ENCODE data around the gene FCHO1.

DNA sequence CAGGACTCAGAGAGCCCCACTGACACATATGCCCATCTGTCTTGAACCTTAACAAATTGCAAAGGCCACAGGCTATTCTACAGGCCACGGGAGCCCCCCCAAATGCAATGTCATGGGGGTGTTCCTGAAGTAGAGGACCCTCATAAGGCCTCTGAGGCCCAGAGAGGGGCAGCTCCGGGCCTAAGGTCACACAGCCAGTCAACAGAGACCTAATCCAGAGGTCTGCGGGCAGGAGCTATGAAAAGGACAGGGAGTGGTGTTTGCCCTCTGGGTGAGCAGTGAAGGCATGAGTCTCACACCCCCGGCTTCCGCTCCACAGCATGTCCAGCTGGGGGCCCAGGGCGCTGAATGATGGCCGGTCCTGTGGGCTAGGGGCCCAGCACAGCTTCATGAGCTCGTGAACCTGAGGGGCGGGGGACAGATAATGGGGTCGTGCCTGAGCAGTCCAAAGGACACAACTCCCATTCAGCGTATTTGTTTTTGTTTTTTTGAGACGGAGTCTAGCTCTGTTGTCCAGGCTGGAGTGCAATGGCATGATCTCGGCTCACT, 75.3 kb downstream of the FCHO1 start:
- TF ChIP-seq CTCF (IDR thresholded peaks at IDR 0.05 in 4 of 5, conservative IDR thresholded peaks at IDR 0.05 in 1 of 5): no peak
- TF ChIP-seq POLR2A (IDR thresholded peaks at IDR 0.05): no peak

Measured in gastrocnemius medialis (tissue), 4 donors.